ENCODE results near the gene PRSS33. TPM values are rescaled to one million over a fixed set of nuclear protein-coding genes. Genes with fewer than 3 reads are reported as not detected.

The PRSS33 gene
- total RNA-seq, 4 donors from 2014 or later, result not detected

- Histone ChIP-seq H3K27me3 (peaks cover 74% of the 10 kb centered on the region), H3K4me3 (no peak overlapping the region), H3K27ac (no peak overlapping the region), H3K9me3 (peaks cover 0 to 19% (median 0%) of the 10 kb centered on the region in 3 donors), H3K4me1 (no peaks in the 10 kb centered on the region), H3K36me3 (no peaks in the 10 kb centered on the region)
- 81 to 93% methylated on average over 5 to 6 of the region's 7 CpGs for WGBS, 2 donors (ENCODE audit: low coverage in 1 of 2)
- ATAC-seq, result no peak
- TF ChIP-seq EP300 (IDR thresholded peaks at IDR 0.05) (no peak), POLR2AphosphoS5 (IDR thresholded peaks at IDR 0.05) (no peak), CTCF (IDR thresholded peaks at IDR 0.05) (no peak), POLR2A (IDR thresholded peaks at IDR 0.05) (no peak)
These were observed 20.8 kb upstream of the PRSS33 start for GRCh38 chr16:2808181-2808580.

GRCh38 chr16:2806286-2806685 is 18.9 kb upstream of the PRSS33 start:
- Histone ChIP-seq H3K9me3 (peaks cover 0 to 26% (median 0%) of the 10 kb centered on the region in 3 donors), H3K27me3 (peaks cover 57% of the 10 kb centered on the region), H3K36me3 (no peaks in the 10 kb centered on the region), H3K27ac (no peak overlapping the region), H3K4me1 (no peaks in the 10 kb centered on the region), H3K4me3 (no peak overlapping the region)
- no peak for TF ChIP-seq EP300 (IDR thresholded peaks at IDR 0.05)
- no peak for ATAC-seq
- WGBS, 2 donors (ENCODE audit: low coverage in 1 of 2), result 75% methylated on average over 1 of the region's 5 CpGs; no CpG with 5 or more reads in 1 of the 2 donors

- Histone ChIP-seq H3K36me3 (no peaks in the 10 kb centered on the region), H3K27ac (no peak overlapping the region), H3K27me3 (peaks cover 43% of the 10 kb centered on the region), H3K4me1 (no peaks in the 10 kb centered on the region), H3K9me3 (peaks cover 0 to 26% (median 0%) of the 10 kb centered on the region in 3 donors), H3K4me3 (no peak overlapping the region)
- no peak for ATAC-seq
- 83% methylated on average over 1 of the region's 4 CpGs; no CpG with 5 or more reads in 1 of the 2 donors for WGBS, 2 donors (ENCODE audit: low coverage in 1 of 2)
- TF ChIP-seq EP300 (IDR thresholded peaks at IDR 0.05), result no peak
- TF ChIP-seq POLR2AphosphoS5 (IDR thresholded peaks at IDR 0.05), result no peak
- no peak for TF ChIP-seq POLR2A (IDR thresholded peaks at IDR 0.05)
- TF ChIP-seq CTCF (IDR thresholded peaks at IDR 0.05), result no peak
These were observed 17.4 kb upstream of the PRSS33 start for GRCh38 chr16:2804728-2805127.

GRCh38 chr16:2803545-2804195 is 16.3 kb upstream of the PRSS33 start:
- 88% methylated on average over 3 of the region's 3 CpGs; no CpG with 5 or more reads in 1 of the 2 donors for WGBS, 2 donors (ENCODE audit: low coverage in 1 of 2)
- no peak for TF ChIP-seq POLR2A (IDR thresholded peaks at IDR 0.05)
- TF ChIP-seq POLR2AphosphoS5 (IDR thresholded peaks at IDR 0.05), result no peak
- H3K4me1 ChIP-seq, result no peaks in the 10 kb centered on the region

DNA sequence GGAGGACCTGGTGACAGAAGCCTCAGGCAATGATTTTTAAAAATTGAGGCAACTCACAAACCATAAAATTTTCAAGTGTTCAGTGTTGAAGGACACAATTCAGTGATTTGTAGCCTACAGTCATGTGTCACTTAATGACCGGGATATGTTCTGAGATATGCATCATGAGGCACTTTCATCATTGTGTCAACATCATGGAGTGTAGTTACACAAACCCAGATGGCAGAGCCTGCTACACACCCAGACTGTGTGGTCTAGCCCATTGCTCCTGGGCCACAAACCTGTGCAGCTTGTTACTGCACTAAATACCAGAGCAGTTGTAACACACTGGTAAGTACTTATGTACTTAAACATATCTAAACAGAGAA is 12.5 kb upstream of the PRSS33 start:
- Histone ChIP-seq H3K36me3 (no peaks in the 10 kb centered on the region), H3K27me3 (peaks cover 37% of the 10 kb centered on the region), H3K9me3 (peaks cover 0 to 23% (median 0%) of the 10 kb centered on the region in 3 donors), H3K4me3 (no peak overlapping the region), H3K27ac (no peak overlapping the region), H3K4me1 (no peaks in the 10 kb centered on the region)
- no peak for TF ChIP-seq POLR2A (IDR thresholded peaks at IDR 0.05)
- TF ChIP-seq EP300 (IDR thresholded peaks at IDR 0.05), result no peak
- no peak for TF ChIP-seq CTCF (IDR thresholded peaks at IDR 0.05)
- 60 to 89% methylated on average over 1 of the region's 1 CpG for WGBS, 2 donors (ENCODE audit: low coverage in 1 of 2)
- ATAC-seq, result no peak

More at GRCh38 chr16:2803545-2804195, 16.3 kb upstream of the PRSS33 start:
- Histone ChIP-seq H3K27ac (no peak overlapping the region), H3K27me3 (peaks cover 49% of the 10 kb centered on the region), H3K4me3 (no peak overlapping the region), H3K36me3 (no peaks in the 10 kb centered on the region), H3K9me3 (peaks cover 0 to 26% (median 0%) of the 10 kb centered on the region in 3 donors)
- no peak for ATAC-seq

- 79 to 80% methylated on average over 2 to 8 of the region's 21 CpGs for WGBS, 2 donors (ENCODE audit: low coverage in 1 of 2)
- peaks cover 0 to 18% (median 0%) of the 10 kb centered on the region in 3 donors for H3K9me3 ChIP-seq
- TF ChIP-seq EP300 (IDR thresholded peaks at IDR 0.05) (no peak), POLR2A (IDR thresholded peaks at IDR 0.05) (no peak), CTCF (IDR thresholded peaks at IDR 0.05) (no peak), POLR2AphosphoS5 (IDR thresholded peaks at IDR 0.05) (no peak)
- H3K36me3 ChIP-seq, result no peaks in the 10 kb centered on the region
- no peak overlapping the region for H3K4me3 ChIP-seq
- no peak for ATAC-seq
- no peaks in the 10 kb centered on the region for H3K4me1 ChIP-seq
- H3K27me3 ChIP-seq, result peaks cover 39% of the 10 kb centered on the region
- H3K27ac ChIP-seq, result no peak overlapping the region
These were observed 12.0 kb upstream of the PRSS33 start for GRCh38 chr16:2799205-2799858.

All from gastroesophageal sphincter (tissue), 4 donors.